Stimulated activated naive B cell treated with anti-CD40 and anti-IgM and Interleukin-4, amounts not matched to agents 10 μg/mL and 1 μg/mL and 100 μg/mL, for 72 hours (primary cell): ENCODE data around the gene XRCC1.
A peak's percentile ranks its signal among the peaks of the same experiment; 100 is the strongest.

Source experiments
- ATAC-seq, 2 donors: fragments of 150-1000 bp; cut with Tn5 transposase; replicated peaks; 2 replicates each; pipeline ENCODE4 v1.10.0; 2021; ENCODE audit warnings: moderate library complexity in 1 of 2
- DNase-seq: peaks from one replicate; pipeline ENCODE4 v3.0.0; 2021
- H3K27ac Mint-ChIP-seq: one replicate; pipeline ENCODE4 v1.8.0; 2022; ENCODE audit warnings: mild to moderate bottlenecking, mixed read lengths
- H3K27me3 Mint-ChIP-seq, 2 donors: one replicate each; pipeline ENCODE4 v1.8.0; 2022; ENCODE audit warnings: mixed read lengths in 2 of 2
- H3K36me3 Mint-ChIP-seq, 2 donors: one replicate each; pipeline ENCODE4 v1.8.0; 2022; ENCODE audit warnings: mixed read lengths in 2 of 2, mild to moderate bottlenecking in 1 of 2
- H3K4me1 Mint-ChIP-seq, 2 donors: one replicate each; pipeline ENCODE4 v1.8.0; 2022; ENCODE audit warnings: mixed read lengths in 2 of 2, mild to moderate bottlenecking in 1 of 2
- H3K4me3 Mint-ChIP-seq, 2 donors: one replicate each; pipeline ENCODE4 v1.8.0; 2022; ENCODE audit warnings: mild to moderate bottlenecking in 2 of 2, mixed read lengths in 2 of 2, moderate library complexity in 1 of 2
- H3K9me3 Mint-ChIP-seq, 2 donors: one replicate each; pipeline ENCODE4 v1.8.0; 2022; ENCODE audit warnings: mixed read lengths in 2 of 2, mild to moderate bottlenecking in 1 of 2

The XRCC1 gene, protein sequence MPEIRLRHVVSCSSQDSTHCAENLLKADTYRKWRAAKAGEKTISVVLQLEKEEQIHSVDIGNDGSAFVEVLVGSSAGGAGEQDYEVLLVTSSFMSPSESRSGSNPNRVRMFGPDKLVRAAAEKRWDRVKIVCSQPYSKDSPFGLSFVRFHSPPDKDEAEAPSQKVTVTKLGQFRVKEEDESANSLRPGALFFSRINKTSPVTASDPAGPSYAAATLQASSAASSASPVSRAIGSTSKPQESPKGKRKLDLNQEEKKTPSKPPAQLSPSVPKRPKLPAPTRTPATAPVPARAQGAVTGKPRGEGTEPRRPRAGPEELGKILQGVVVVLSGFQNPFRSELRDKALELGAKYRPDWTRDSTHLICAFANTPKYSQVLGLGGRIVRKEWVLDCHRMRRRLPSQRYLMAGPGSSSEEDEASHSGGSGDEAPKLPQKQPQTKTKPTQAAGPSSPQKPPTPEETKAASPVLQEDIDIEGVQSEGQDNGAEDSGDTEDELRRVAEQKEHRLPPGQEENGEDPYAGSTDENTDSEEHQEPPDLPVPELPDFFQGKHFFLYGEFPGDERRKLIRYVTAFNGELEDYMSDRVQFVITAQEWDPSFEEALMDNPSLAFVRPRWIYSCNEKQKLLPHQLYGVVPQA

DNA sequence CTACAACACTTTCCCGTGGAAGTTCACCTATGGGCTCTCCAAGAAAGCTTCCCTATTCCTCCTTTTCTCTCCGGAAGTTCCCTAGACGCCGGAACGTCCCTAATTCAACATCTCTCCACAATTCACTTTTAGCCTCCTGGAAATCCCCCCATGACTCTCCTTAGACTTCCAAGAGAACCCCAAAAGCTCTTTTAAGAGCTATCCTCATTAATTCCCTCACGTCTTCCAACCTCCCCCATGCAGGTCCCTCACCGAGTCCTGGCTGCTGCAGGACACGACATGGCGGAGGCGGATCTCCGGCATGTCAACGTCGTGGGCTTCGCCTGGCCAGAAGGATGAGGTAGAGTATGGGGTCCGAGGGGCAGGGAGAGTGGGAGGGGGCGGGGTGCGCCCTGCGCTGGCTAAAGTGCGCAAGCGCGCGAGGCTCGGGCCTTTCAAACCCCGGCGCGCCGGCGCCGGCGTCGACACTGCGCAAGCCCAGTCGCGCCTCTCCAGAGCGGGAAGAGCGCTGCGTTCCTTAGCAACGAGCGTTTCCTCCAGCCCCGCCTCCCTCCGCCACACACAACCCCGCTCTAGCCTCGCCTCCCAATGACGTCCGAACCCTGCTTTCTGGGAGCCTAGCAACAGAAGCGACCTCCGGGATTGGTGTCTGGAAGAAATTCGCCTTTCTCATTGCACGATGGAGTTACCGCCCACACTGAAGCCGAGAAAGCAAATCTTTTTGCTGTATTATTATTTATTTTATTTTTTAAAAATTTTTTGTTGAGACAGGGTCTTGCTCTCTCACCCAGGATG is at the start of gene XRCC1, which contains the start of gene PINLYP:
XRCC1 (minus strand) TSS at position 372 of the 795 bp plus-strand sequence; CDS start at position 303, 69 bp downstream.
PINLYP (plus strand) TSS at position 646 of the 795 bp plus-strand sequence. CDS start 1,391 bp downstream, outside the sequence.
- peaks cover 26 to 59% of the 10 kb centered on the region in 2 donors for H3K4me1 Mint-ChIP-seq

DNA sequence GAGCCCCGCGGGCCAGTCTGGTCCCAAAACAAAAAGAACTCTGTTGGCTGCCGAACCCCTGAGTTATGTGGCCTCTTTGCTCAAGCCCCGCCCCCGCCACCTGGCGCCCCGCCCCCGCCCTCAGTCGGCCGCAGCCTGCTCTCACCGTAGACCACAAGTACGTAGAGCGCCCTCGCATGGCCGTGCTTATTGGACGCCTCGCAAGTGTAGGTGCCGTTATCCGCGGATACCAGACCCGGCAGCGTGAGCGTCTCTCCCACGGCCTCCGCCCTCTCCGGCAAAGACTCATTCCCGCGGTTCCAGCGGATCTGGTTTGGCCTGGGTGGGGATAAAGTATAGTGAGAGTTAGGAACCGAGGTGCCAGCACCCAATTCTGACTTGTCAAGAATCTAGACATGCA is 49.6 kb upstream of the XRCC1 start:
- Mint-ChIP-seq H3K36me3 (peaks cover 2 to 4% of the 10 kb centered on the region in 2 donors), H3K9me3 (no peaks in the 10 kb centered on the region), H3K4me3 (peak overlapping the region in 1 of 2 donors; percentile 25), H3K4me1 (peaks cover 20 to 34% of the 10 kb centered on the region in 2 donors), H3K27ac (no peak overlapping the region), H3K27me3 (peaks cover 20 to 25% of the 10 kb centered on the region in 2 donors)
- peak; percentile 62 for DNase-seq
- peak; percentile 79 to 86 for ATAC-seq

More for the DNA sequence above, at the start of gene XRCC1, which contains the start of gene PINLYP:
- peak; percentile 98 to 99 for ATAC-seq
- H3K36me3 Mint-ChIP-seq: peaks cover 5 to 19% of the 10 kb centered on the region in 2 donors
- peak within 1 kb of the TSS; percentile 97 to 99 for H3K4me3 Mint-ChIP-seq
- no peaks in the 10 kb centered on the region for H3K27me3 Mint-ChIP-seq
- H3K27ac Mint-ChIP-seq: peak within 1 kb of the TSS; percentile 98
- no peaks in the 10 kb centered on the region for H3K9me3 Mint-ChIP-seq
- peak; percentile 93 for DNase-seq

DNA sequence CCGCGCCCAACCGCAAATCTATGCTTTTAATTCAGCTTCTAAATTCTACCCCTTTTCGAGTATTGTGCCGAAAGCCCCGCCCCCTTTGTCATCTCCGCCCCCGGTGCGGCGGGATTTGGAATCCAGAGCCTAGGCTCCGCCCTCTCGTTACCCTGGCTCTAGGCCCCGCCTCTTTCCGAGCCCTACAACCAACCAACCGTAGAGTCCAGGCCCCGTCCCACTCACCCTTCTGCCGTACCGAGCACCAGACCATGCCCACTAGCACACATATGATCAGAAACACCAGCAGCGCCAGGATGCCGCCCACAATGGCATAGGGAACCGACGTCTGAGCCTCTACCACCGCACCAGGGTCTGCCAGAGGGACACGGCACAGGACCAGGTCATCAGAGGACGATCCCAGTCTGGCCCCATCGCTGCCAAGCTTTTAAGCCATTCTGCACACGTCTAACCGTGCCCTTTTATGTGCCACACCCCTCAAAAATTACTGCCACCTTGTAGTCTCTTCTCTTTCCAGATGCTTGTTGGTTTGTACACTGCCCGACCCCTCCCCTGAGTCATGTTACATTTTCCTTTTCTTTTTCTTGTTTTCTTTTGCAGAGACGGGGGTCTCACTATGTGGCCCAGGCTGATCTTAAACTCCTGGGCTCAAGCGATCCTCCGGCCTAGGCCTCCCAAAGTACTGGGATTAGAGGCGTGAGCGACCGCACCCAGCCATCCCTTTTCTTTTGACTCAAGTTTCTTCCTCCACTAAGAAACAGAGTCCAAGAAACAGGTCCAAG is 48.8 kb upstream of the XRCC1 start:
- Mint-ChIP-seq H3K4me3 (no peak overlapping the region), H3K4me1 (peaks cover 22 to 36% of the 10 kb centered on the region in 2 donors), H3K36me3 (peaks cover 2 to 4% of the 10 kb centered on the region in 2 donors), H3K27me3 (peaks cover 20 to 25% of the 10 kb centered on the region in 2 donors), H3K27ac (no peak overlapping the region), H3K9me3 (no peaks in the 10 kb centered on the region)
- no peak for DNase-seq
- ATAC-seq: no peak

DNA sequence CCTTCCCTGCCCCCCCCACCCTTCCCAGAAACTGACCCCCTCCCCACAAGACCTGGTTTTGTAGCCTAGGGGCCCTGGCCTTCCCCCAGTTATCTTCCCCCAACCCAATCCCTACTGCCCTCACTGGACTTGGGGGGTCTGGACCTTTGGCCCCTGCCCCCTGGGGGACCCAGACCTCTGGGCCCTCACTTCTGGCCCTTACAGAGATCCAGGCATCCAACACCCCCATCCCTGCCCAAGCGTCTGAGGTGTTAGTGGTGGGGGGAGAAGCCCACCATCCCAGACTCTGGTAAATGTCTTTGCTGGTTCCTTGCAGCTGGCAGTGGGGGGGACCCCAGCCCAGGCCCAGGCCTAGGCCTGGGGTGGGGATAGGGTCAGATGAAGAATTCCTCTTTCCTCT is 47.6 kb upstream of the XRCC1 start:
- ATAC-seq (no peak), DNase-seq (no peak)
- Mint-ChIP-seq H3K27me3 (peaks cover 20 to 24% of the 10 kb centered on the region in 2 donors), H3K9me3 (no peaks in the 10 kb centered on the region), H3K36me3 (peaks cover 4% of the 10 kb centered on the region in 2 donors), H3K4me3 (no peak overlapping the region), H3K27ac (no peak overlapping the region), H3K4me1 (peaks cover 22 to 36% of the 10 kb centered on the region in 2 donors)

DNA sequence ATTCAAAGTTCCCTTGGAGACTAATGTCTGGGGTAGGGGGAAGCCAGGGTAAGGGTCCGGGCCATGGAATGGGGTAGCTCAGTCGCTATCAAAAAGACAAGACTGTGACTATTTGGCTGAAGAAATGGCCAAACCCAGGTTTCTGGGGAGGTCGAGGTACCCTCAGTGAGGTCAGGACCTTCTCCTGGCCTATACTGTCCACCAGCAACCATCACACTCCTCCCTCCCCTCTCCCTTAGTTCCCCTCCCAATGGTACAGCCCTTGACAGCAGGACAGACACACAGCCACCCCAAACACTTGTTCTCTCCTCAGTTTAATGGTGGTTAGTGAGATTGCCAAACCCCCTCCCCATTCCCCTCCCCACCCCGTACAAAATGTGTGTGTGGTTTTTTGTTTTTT is 46.7 kb upstream of the XRCC1 start:
- Mint-ChIP-seq H3K27ac (no peak overlapping the region), H3K27me3 (peaks cover 15% of the 10 kb centered on the region in 2 donors), H3K36me3 (peaks cover 4% of the 10 kb centered on the region in 2 donors), H3K4me1 (peaks cover 22 to 36% of the 10 kb centered on the region in 2 donors), H3K9me3 (no peaks in the 10 kb centered on the region), H3K4me3 (no peak overlapping the region)
- no peak for ATAC-seq
- no peak for DNase-seq

DNA sequence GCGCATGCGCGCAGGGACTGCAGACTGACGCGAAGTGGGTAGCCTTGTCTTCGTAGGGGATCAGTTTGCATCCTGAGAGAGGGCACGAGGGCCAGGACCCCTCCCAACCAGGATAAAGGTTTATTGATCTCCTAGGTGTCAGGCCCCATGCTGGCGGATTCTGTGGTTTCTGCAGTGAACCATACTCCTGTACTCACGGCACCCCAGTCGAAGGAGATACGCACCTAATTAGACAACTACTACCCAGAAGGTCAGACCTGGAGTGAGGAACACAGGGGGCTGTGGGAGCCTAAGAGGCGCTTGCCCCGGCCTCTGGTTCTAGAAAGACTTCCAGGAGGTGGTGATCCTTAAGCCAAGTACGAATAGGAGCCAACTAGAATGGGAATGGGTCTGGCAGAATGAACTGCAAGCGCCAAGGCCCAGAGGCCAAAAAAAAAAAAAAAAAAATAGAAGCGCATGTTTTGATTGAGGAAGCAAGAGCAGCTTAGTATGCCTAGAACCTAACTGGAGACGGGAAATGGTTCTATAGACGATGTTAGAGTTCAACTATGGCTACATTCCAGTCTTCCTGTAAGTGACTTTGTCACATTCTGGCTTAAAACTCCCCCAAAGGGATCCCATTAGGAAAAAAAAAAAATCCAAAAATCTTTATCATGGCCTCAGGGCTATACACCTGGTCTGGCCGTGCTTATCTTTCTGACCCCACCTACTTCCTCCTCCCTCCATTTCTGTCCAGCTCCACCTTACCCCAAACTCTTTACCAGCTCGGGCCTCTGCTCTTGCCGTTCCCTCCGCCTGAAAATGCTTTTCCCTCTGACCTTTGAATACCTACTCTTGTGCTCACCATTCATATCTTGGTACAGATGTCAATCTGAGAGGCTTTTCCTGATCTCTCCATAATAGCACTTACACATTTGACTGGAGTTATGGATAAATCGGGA is 45.0 kb upstream of the XRCC1 start:
- Mint-ChIP-seq H3K4me1 (peaks cover 12 to 26% of the 10 kb centered on the region in 2 donors), H3K4me3 (peak overlapping the region; percentile 94 to 97), H3K27ac (peak overlapping the region; percentile 99), H3K27me3 (no peaks in the 10 kb centered on the region), H3K9me3 (no peaks in the 10 kb centered on the region), H3K36me3 (peaks cover 4% of the 10 kb centered on the region in 2 donors)
- ATAC-seq (peak; percentile 8), DNase-seq (no peak)

DNA sequence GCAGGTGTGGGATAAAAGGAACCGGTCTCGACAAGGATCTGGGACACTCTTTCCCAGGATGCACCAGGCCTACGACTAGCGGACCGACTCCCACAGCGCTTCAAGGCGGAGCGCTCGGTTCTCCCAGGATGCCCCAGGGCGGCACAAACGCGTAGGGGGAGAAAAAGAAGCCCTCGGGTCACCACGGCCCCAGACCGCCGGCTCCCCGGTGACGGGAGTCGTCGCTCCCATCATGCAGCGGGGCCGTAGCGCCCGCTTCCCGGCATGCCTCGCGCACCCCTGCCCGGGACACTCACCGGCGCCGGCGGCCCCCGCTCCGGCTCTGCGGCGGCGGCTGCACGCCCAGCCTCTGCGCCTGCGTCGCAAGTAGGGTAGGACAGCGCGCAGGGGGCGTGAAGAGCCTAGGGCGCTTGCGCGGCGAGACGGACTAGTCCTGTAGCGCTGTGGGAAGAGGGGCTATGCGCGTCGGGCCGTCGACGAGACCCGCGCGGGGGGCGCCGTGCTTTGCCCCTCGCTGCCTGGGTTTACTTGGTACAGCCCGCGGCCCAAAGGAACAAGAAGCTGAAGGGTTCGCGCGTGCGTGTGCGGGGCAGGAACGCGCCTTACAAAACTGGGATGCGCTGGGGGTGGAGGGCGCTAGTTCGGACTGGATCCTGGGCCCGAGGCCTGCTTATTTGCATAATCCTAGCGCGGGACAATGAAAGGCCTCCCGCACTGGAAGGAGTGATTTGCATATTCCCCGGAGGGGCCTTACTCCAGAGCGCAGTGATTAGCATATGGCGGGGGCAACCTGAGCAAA is 44.1 kb upstream of the XRCC1 start, which contains the start of gene ZNF428:
ZNF428 (minus strand) TSS at position 368 of the 799 bp plus-strand sequence. CDS start 5,325 bp downstream, outside the sequence.
- no peaks in the 10 kb centered on the region for H3K27me3 Mint-ChIP-seq
- H3K9me3 Mint-ChIP-seq: no peaks in the 10 kb centered on the region
- H3K4me3 Mint-ChIP-seq: peak within 1 kb of the TSS; percentile 94 to 97
- peaks cover 4% of the 10 kb centered on the region in 2 donors for H3K36me3 Mint-ChIP-seq
- H3K4me1 Mint-ChIP-seq: peaks cover 12 to 22% of the 10 kb centered on the region in 2 donors
- peak within 1 kb of the TSS; percentile 99 for H3K27ac Mint-ChIP-seq
- ATAC-seq (peak; percentile 88 to 89), DNase-seq (peak; percentile 89)

DNA sequence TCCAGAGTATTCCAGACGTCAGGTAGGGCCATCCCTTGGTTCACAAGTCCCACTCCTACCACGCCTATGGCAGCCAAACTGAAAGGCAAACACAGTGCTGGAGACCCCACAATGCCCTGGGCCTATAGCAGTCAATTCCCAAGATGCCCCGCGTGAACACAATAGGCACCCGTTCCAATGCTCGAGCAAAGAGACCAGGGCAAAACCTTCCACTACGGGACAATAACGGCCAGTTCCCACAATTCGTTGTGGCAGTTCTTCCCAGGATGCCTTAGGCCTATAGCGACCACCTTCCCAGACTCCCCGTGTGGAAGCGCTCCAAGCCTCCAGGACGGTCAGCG is 43.6 kb upstream of the XRCC1 start:
- Mint-ChIP-seq H3K27ac (peak overlapping the region; percentile 99), H3K4me3 (peak overlapping the region; percentile 94 to 97), H3K27me3 (no peaks in the 10 kb centered on the region), H3K9me3 (no peaks in the 10 kb centered on the region), H3K36me3 (peaks cover 5 to 6% of the 10 kb centered on the region in 2 donors), H3K4me1 (peaks cover 12 to 26% of the 10 kb centered on the region in 2 donors)
- ATAC-seq (peak; percentile 64 to 66), DNase-seq (no peak)

DNA sequence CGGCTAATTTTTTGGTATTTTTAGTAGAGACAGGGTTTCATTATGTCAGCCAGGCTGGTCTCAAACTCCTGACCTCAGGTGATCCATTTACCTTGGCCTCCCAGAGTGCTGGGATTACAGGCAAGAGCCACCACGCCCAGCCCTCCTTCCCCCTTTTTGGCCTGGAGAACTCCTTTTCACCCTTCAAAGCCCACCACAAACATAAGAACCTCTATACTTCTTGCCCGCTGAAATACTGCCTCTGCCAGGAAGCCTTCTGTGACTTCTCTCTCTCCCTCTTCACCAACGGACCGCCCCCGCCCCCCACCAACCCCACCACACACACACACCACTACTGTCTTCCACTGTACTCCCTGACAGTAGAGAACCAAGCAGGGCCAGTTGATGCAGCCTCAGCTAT is 41.6 kb upstream of the XRCC1 start:
- no peaks in the 10 kb centered on the region for H3K27me3 Mint-ChIP-seq
- peaks cover 17 to 23% of the 10 kb centered on the region in 2 donors for H3K36me3 Mint-ChIP-seq
- H3K27ac Mint-ChIP-seq: no peak overlapping the region
- peaks cover 17 to 22% of the 10 kb centered on the region in 2 donors for H3K4me1 Mint-ChIP-seq
- H3K4me3 Mint-ChIP-seq: no peak overlapping the region
- DNase-seq: no peak
- ATAC-seq: no peak
- no peaks in the 10 kb centered on the region for H3K9me3 Mint-ChIP-seq

DNA sequence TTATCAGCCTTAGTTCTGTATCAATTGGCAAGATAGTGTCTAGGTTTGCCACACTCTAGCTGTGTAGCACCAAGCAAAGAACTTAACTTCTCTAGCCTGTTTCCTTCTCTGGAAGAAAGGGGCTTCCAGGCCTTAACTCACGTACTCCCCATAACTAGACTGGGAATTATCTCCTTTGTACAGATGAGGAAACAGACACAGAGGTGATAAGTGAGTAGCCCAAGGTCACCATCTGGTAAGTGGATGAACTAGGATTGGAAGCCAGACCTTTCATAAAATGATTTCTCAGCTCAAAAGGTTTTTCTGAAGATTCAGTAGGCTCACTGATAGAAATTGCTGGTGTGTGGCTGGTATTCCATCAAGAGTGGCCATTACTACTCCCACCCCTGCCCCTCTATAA is 41.0 kb upstream of the XRCC1 start:
- Mint-ChIP-seq H3K27me3 (no peaks in the 10 kb centered on the region), H3K36me3 (peaks cover 22 to 28% of the 10 kb centered on the region in 2 donors), H3K27ac (no peak overlapping the region), H3K4me1 (peaks cover 22% of the 10 kb centered on the region in 2 donors), H3K4me3 (no peak overlapping the region), H3K9me3 (no peaks in the 10 kb centered on the region)
- no peak for DNase-seq
- no peak for ATAC-seq

DNA sequence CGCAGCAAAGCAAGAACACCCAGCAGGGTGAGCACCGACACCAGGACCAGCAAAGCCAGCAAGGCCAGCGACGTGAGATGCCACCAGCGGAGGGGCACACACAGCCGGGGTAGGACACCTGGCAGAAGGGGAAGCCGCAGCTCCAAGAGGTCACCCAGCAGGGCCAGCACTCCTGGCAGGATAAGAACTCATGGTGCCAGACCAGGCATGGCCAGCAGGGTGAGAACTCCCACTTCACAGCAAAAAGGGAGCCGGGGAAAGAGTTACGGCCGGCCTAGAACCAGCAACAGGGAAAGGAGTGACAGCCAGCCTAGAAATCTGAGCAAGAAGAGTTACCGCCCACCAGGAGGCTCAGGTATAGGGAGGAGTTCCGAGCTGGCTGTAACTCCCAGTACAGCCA is 37.0 kb upstream of the XRCC1 start:
- ATAC-seq (no peak), DNase-seq (no peak)
- Mint-ChIP-seq H3K4me3 (no peak overlapping the region), H3K27me3 (no peaks in the 10 kb centered on the region), H3K36me3 (peaks cover 26 to 42% of the 10 kb centered on the region in 2 donors), H3K4me1 (peaks cover 15 to 21% of the 10 kb centered on the region in 2 donors), H3K9me3 (no peaks in the 10 kb centered on the region), H3K27ac (no peak overlapping the region)

DNA sequence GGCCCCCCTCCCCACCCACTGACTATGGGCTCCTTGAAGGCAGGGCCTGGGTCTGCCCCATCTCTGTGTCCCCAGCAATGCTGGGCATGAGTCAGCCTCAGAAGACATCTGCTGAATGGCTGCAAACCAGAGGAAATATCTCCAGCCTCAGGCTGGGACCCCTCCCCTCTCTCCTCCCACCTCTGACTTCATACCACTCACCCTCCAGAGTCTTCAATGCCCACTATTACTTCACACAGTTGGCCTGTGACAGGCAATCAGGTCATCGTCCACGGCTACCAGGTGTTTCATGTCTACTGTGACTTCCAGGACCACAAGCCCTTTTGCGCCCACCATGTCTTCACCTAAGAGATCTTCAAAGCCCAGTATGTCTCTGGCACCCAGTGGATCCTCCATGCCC is 36.5 kb upstream of the XRCC1 start, which contains the start of gene SRRM5:
SRRM5 (plus strand) TSS at position 301 of the 400 bp plus-strand sequence; CDS start at position 335, 34 bp downstream.
- Mint-ChIP-seq H3K4me3 (no peak within 1 kb of the TSS), H3K9me3 (no peaks in the 10 kb centered on the region), H3K27me3 (no peaks in the 10 kb centered on the region), H3K4me1 (peaks cover 21 to 25% of the 10 kb centered on the region in 2 donors), H3K36me3 (peaks cover 30 to 47% of the 10 kb centered on the region in 2 donors), H3K27ac (peak within 1 kb of the TSS; percentile 70)
- ATAC-seq (no peak), DNase-seq (no peak)
